T-helper 2 cell treated with Interferon-gamma antibody and Interleukin-4, amounts not matched to agents 100 ng/mL and 5 ng/mL, for 36 hours (primary cell): Measurements from ENCODE around the gene KIAA2012. TPM values are rescaled to one million over a fixed set of nuclear protein-coding genes. Genes with fewer than 3 reads are reported as not detected.

ENCODE experiments used
- intact Hi-C: fragments of 100-400 bp; cut with micrococcal nuclease; formaldehyde crosslinking; loops from one replicate; pipeline ENCODE4 v1.15.1; 2023
- total RNA-seq: library from RNA; stranded (reverse); gene quantifications from 2 replicates; pipeline ENCODE4 v1.2.3, GENCODE V29; 2022

KIAA2012 gene
- total RNA-seq, 1 donor from 2014 or later: not detected

DNA sequence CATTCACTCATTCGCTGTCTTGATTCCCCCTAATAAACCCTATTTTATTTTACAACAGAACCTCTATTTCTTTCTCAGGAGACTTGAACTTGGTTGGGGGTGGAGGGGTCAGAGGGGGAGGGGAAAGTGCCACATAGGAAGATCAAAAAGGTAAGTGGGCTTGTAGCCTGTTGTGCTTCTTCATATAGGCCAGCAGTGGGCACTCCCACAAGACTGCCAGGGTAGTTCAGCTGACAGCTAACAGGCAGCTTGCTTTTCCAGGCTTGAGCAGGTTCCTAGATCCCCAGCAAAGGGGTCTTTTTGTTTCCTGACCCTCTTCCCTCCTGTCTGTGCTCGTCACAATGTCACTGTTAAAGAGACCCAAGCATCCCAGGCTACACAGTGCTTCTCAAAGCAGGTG is 829 bp upstream of the KIAA2012 start:
- intact Hi-C loops: no loop called here

DNA sequence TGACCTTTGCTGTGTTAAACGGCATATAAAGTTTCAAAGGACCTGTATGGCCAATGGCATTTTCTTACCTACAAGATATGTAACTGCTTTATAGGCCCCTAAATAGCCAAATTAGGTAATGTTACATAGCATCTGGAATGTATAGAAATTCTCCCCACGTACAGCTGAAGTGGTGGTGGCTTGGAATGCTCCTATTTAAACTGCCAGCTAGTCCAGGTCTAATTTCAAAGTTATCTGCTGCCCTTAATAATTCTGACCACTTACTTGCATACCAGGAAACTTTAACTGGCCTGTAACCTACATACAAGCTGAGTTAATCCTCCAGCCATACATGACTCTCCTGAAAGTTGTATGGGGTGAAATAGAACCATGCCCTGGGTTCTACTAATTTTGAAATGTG is 1.3 kb downstream of the KIAA2012 start:
- intact Hi-C loops: no loop called here

DNA sequence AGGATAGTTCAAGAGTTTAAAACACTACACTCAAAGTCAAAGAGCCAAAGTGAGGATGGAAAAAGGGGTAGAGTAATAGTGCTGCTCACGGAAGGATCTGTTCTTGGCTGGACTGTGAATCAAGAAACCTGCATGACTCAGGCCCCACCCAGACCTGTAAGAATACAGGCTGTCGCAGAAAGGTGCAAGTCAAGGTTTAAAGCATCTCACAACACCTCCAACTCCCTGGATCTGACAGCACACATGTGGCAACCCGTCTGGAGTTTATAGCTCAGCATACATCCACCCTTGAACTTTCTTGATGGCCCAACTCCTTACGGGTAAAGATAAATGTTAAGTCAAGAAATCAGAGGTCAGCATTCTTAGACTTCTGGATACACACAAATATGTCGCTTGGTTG is 6.3 kb downstream of the KIAA2012 start:
- intact Hi-C loops: no loop called here

DNA sequence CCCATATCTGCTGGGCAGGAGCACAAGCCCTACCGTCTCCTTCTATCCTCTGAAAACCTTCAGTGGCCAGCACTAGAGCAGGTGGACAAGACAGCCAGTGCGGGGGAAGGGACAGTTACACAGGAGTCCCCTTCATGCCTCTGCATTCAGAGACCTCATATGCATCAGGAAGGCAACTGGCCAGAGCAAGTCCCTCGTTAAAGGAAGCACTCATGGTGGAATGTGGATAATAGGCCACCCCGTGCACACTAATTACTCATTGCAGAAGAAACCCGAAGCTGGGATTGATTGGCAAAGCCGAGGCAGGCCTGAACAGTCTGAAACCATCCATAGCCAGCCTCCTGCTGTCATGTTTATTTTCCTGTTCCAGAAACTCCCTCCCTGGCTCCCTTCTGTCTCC is 11.2 kb downstream of the KIAA2012 start:
- intact Hi-C loops: no loop called here

DNA sequence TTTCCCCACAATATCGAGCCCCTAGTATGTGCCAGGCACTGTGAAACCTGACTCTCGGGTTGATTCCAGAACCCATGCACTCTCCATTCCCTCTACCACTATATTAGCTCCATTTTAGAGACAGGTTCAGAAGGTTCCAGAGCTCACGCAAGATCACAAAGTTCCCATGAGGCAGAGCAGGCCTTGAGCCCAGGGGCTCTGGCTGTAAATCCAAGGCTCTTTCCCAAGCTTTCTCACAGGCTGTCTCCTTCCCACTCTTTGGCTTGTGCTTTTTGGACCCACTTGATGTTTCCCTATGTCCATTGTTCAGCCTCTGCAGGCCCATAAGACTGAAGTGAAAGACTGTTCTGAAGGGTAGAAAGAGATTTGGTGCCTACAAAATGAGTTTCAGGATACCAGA is 15.7 kb downstream of the KIAA2012 start:
- intact Hi-C loops: no loop called here

DNA sequence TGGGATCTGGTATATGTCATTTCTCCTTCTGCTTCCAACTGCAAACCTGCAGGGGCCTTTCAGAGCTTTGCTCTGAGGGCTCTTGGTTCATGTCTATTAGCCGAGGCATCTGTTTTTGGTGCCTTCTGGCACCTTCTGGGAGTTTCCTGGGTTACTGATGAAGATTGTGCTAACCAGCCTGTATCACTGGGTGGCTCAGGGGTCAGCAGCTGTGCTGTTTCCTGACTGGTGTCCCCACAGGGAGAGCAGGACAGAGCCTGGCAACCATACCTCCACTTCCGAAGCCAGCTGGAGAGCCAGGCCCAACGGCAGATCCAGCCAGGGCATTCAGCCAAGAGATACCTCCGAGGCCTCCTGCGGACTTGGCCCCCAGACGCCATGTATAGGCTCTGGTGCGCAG is 17.5 kb downstream of the KIAA2012 start:
- intact Hi-C loops: no loop called here

DNA sequence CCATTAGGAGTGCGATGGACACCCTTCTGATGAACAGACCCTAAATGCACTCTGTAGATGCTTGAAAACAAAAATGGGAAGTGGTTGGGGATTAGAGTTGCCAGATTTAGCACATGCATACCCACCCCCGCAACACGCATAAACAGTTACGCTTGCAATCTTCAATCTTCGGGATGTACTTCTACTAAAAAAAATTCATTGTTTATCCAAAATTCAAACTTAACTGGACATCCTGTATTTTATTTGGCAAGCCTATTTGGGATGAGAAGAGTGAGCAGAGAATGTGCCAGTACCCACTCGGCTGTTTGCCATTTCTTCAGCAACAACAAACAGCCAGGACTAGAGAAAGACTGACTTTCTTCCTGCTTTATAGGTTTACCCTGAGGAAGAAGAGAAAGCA is 18.4 kb downstream of the KIAA2012 start:
- intact Hi-C loops: no loop called here

DNA sequence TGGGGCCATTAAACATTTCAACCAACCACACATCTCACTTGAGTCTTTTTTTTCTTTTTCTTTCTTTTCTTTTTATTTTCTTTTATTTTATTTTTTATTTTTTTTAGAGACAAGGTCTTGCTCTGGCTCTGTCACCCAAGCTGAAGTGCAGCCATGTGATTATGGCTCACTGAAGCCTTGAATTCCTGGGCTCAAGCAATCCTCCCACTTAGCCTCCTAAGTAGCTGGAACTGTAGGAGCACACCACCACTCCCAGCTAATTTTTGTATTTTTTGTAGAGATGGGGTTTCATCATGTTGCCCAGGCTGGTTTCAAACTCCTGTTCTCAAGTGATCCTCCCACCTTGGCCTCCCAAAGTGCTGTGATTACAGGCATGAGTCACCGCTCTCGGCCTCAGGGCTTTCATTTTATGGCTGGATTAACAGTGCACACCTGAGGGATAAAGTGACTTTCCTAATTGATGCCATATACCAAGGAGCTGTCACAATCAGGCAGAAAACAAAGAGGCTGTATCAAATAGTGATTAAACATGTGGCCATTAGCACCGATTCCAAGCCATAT is 21.5 kb downstream of the KIAA2012 start:
- intact Hi-C loops: no loop called here

DNA sequence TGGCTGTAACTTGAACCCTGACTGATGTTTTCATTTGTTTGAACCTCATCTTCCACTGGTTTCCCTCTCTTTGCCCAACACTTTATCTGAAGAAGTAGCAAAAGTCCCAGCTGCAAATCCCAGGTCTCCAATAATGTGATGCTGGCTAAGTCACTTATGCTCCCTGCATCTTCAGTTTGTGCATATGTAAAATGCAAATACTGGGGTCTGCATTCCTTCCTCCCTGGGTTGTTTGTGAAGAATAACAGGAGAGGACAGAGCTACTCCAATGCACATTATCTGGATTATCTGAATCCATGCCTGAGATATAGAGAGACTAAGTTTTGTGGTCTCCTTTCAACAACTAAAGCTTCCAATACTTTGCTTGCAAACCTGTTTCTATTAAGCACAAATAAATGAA is 22.2 kb downstream of the KIAA2012 start:
- intact Hi-C loops: no loop called here

DNA sequence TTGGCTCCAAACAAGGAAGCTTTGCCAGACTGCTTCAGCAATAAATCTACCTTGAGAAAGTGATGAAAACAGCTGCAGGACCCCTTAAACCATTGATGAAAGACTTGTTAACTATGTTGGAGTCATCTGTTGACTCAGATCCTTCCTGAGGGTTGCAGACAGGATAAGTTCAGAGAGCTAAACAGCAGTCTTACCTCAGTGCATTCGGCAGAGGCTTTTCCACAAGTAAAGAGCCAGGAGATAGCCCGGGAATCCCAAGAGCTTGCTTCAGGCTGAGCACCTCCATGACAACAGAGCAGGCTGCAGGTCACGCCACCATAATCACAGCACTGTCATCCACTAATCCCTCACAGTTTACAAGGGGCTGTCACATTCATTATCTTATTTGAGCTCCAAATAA is 23.7 kb downstream of the KIAA2012 start:
- intact Hi-C loops: no loop called here

DNA sequence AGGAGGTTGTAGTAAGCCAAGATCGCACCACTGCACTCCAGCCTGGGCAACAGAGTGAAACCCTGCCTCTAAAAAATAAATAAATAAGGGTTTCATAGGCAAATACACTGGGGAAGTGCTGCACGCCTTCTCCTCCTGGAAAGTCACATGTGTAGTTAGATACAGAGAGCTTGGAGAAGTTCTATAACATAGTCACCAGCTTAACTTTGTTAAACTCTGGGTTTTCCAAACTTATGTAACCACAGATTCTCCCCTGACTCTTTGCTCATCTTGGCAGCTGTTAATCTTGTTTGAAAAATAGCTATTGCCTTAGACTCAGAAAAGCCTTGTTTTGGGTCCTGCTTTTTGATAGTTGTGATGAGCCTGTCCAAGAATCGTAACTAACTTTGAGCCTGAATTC is 25.2 kb downstream of the KIAA2012 start:
- intact Hi-C loops: no loop called here

DNA sequence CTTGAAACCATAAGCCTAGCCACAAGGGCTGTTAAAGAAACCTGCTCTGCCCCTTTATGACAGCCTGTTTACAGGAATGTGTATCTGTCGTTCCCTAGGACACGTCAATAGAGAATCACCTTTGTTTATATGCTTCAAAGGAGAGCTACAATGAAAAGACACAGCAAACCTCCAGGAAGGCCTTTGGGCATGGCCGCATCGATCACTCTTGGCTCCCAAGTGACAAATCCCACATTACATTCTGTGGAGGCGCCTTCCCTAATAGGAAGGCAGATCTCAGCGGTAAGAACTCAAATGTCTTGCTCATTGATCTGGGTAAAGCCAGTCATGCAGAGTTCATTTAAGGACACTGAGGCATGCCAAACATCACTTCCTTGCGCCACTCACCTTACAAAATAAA is 26.5 kb downstream of the KIAA2012 start:
- intact Hi-C loops: no loop called here

DNA sequence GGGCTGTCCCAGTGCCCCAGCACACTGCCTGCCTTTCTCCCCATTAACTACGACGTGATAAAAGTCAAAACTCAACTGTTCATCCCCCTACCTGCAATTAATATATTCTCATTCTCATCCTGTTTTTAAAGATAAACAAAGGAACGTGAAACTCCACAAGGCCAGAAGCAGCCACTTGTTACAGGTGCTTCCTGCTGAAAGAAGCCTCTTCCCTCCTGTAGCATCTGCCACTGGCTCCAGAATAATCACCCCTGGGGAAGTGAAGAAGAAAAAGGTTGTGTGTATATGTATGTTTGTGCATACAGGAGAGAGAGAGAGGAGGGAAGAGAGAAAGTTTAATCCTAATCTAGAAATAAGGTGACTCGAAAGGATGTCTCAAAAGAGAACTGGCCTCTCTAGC is 27.1 kb downstream of the KIAA2012 start:
- intact Hi-C loops: no loop called here

DNA sequence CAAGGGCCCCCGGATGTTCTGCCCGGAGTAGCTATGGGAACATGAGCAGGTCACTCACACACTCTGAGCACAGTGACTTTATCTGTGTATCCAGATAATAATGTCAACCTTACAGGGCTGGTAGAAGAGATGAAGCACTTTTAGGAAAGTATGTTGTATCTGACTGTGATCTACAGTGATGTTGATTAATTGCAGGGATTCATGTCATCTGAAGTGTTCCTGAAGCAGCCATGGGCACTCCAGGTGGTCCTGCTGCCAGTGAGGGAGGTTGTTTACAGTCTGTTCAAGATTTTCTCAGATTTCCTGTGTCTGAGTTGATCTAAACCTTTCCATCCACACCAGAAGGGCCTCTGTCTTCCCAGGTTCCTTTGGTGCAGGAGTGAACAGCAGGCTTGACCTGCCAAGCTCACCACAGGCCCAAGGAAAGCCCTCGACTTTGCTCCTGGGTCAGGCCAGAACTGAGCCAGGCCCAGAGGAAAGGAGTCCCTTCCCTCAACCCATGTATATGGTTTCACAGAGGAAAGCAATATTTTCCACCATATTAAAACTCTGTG is 28.0 kb downstream of the KIAA2012 start:
- intact Hi-C loops: no loop called here

DNA sequence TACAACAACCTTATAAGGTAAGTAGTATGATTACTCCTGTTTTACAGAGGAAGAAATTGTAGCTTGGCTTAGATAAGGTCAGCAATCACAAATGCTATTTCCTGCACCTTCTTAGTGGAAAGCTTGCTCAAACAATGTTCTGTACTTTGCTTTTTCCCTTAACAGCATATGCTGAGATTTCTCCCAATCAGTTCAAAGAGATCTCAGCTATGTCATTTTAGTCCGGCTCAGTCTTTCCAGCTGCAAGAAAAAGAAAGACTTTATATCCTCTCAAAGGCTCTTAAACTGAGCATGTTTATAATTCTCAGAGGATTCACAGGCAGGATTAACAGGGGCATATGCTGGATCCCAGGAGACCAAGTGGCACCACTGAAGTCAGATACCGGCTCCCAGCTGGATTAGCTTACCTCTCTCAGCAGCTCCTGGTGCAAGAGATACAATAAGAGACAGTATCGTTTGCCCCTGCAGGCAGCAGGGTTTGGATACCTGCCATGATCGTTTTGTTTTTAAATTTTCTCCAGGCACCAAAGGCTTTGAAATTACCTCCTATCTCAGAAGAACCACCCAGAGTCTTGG is 29.5 kb downstream of the KIAA2012 start:
- intact Hi-C loops: no loop called here

DNA sequence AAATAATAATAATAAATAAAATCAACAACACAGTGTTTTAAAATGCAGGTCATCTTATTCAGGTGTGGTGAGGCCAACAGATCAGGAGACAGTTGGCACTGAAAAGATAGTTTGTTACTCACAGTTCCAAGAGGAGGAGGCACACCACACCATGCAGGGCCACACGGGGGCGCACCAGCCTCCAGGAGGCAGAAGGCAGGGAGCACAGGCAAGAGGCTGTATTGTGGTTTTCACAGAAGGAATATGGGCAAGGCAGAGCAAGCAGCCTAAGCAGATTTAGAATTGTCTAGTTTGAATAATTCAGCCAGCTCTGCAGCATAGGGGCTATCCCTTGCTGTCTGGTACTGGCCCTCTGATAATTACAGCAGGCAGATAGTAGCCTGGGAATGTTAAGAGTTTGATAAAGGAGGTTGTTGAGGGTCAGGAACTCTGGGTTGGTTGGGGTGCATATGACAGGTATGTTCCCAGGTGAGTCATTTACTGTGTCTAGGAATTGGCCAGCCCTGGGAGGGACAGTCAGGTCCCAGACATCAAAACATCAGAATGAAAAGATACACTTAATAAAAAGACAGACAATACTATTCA is 31.3 kb downstream of the KIAA2012 start:
- intact Hi-C loops: loop anchor here (2.0 kb wide), 1 partner anchor 74 kb away; no protein-coding TSS in a partner anchor

DNA sequence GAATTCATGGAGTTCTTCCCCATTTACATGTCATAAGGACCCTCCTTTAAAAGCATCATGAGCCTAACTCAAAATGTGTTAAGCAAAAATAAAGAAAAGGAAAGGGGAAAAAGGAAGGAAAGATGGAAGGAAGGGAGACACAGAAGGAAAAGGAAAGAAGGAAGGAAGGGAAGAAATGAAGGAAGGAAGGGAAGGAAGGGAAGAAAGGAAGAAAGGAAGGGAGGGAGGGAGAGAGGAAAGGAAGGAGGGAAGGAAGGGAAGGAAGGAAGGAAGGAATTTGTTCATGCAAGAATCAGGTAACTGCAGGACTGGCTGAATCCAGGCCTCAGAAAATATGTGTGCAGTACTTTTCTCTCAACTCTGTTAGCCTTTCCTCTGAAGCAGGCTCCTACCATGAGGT is 32.0 kb downstream of the KIAA2012 start:
- intact Hi-C loops: loop anchor here (2.0 kb wide), 1 partner anchor 74 kb away; no protein-coding TSS in a partner anchor

DNA sequence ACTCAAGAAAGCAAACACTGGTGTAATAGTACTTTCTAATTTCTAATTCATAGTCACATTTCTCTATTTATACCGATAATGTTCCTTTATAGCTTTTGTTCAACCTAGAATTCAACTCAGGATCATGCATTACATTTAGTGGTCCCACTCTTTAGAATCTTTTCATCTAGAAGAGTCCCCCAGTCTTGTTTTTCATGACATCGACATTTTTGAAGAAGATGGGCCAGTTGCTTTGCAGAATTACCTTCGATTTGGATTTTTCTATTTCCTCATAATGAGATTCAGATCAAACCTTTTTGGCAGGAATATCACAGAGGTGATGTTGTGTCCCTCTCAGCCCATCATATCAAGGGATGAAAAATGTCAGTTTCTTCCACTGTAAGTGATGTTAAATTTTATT is 35.3 kb downstream of the KIAA2012 start:
- intact Hi-C loops: no loop called here

DNA sequence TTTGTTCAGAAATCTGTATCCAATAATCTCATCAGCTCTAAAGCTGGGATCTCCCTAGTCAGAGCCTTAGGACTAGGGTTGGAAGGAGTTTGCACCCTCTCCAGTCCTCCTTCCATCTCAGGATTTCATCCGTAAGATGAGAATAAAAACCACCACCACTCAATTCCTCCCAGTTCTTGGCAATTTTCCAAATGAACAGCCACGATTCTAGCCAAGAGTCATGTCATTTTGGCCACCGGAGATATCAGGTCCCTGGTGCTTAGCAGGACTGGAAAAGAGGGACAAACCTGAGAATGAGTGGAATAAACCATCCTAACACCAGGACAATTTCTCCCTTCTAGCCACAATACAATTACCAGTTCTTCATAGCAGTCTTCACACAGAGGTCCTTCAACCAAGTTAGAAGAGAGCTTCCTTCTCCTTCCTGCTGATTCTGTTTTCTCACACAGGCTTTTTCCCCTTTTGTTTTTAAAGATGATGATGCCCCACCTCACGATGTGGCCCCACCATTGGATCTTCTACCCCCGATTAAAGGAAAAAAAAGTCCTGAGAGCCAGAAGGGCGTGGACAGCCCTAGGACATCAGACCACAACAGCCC is 36.2 kb downstream of the KIAA2012 start:
- intact Hi-C loops: no loop called here

DNA sequence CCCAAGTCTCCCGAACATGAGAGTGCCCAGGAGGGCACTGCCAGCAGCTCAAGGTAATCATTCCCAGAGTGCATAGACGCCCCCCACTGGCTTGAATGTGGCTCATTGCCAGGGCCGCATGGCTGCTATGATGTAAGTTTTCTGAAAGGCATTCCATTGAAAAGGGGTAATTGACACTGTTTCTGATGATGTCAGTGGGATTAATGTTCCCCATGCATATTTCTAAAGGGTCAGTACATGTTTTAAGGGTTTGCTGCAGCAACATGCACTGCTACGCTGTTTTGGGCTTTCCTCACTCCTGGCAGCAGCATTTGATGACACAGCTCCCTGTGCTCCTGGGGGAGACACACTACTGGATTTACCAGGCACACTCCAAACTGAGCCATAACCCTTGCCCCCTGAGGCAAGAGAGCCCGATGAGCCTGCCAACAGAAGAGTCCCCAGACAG is 36.7 kb downstream of the KIAA2012 start:
- intact Hi-C loops: no loop called here

DNA sequence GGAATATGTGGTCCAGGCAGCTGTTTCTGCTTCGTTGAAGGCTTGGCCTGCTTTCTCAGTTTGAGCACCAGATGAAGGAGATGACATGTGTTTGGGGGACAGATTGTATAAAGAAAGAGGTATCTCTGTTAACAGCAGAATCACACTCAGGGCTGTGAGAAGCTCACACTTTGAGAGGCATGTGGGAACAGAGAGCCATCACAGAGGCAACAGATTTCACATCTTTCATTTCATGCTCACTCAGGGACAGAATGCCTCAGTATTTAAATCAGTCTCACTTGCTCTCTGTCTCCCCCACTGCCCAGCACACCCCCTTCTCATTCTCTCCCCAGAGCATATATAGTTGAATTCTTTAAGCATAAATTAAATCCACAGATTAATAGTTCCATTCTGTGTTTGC is 37.4 kb downstream of the KIAA2012 start:
- intact Hi-C loops: no loop called here

DNA sequence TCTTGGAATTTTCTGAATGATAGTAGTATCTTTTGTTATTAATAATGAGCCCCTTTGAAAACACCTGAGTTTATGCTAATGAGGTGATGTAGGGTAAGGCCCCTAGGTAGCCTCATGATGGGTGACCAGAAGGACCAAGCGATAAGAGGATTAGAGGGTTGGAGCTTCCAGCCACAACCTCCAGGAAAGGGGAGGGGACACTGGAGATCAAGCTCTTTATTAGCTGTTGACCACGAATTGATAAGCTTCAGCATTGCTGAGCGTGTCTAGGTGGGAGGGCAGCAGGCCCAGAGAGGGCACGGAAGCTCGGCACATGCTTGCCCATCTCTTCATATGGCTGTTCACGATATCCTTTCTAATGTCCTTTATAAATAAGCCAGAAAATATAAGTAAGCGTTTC is 39.0 kb downstream of the KIAA2012 start:
- intact Hi-C loops: no loop called here
